HEK293 (cell line): ENCODE measurements around the gene SMTNL1.

Source experiments
- KLF16 ChIP-seq: fragments of 450-650 bp; formaldehyde crosslinking; IDR thresholded peaks from 2 replicates; pipeline ENCODE4 v1.5.1; 2017; ENCODE audit warnings: missing biosample characterization, missing genetic modification characterization
- PRDM1 ChIP-seq: fragments of 450-650 bp; formaldehyde crosslinking; IDR thresholded peaks from 2 replicates; pipeline ENCODE4; 2016; ENCODE audit warnings: missing biosample characterization, missing genetic modification characterization
- ZNF416 ChIP-seq: fragments of 450-650 bp; formaldehyde crosslinking; IDR thresholded peaks from 2 replicates; pipeline ENCODE4 v1.5.1; 2016; ENCODE audit warnings: missing biosample characterization, missing genetic modification characterization
- ZNF423 ChIP-seq: fragments of 450-650 bp; formaldehyde crosslinking; IDR thresholded peaks from 2 replicates; pipeline ENCODE4 v1.5.1; 2016; ENCODE audit warnings: missing biosample characterization, missing genetic modification characterization
- ZNF549 ChIP-seq: fragments of 450-650 bp; IDR thresholded peaks from 2 replicates; pipeline ENCODE4 v1.5.1; 2018; ENCODE audit warnings: missing biosample characterization, missing genetic modification characterization, mild to moderate bottlenecking, inconsistent platforms, moderate library complexity
- ZNF624 ChIP-seq: fragments of 450-650 bp; formaldehyde crosslinking; IDR thresholded peaks from 2 replicates; pipeline ENCODE4 v1.5.1; 2017; ENCODE audit warnings: missing biosample characterization, missing genetic modification characterization
- TF ChIP-seq, protein P1 (sequence below): fragments of 450-650 bp; formaldehyde crosslinking; IDR thresholded peaks from 2 replicates; pipeline ENCODE4 v1.5.1; 2016; ENCODE audit warnings: missing biosample characterization, missing genetic modification characterization

DNA sequence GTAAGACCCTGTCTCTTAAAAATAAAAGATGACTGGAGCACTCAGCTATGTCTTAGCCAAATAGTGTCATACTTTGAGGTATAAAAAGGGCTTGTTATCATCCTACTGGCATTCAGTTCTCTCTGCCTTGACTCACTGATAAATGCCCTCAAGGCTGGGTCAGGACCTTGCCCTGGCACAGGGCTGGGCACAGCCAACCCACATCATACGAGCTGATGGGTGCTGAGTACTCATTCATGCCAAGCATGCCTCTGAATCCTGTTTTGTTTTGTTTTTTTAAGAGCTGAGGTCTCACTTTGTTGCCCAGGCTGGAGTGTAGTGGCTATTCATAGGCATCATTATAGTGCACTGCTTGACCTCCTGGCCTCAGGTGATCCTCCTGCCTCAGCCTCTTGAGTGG is 1.9 kb downstream of the SMTNL1 start:
- no peak for TF ChIP-seq ZNF416 (tag by site-specific recombination)
- no peak for TF ChIP-seq ZNF423
- TF ChIP-seq, protein P1, sequence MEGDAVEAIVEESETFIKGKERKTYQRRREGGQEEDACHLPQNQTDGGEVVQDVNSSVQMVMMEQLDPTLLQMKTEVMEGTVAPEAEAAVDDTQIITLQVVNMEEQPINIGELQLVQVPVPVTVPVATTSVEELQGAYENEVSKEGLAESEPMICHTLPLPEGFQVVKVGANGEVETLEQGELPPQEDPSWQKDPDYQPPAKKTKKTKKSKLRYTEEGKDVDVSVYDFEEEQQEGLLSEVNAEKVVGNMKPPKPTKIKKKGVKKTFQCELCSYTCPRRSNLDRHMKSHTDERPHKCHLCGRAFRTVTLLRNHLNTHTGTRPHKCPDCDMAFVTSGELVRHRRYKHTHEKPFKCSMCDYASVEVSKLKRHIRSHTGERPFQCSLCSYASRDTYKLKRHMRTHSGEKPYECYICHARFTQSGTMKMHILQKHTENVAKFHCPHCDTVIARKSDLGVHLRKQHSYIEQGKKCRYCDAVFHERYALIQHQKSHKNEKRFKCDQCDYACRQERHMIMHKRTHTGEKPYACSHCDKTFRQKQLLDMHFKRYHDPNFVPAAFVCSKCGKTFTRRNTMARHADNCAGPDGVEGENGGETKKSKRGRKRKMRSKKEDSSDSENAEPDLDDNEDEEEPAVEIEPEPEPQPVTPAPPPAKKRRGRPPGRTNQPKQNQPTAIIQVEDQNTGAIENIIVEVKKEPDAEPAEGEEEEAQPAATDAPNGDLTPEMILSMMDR = no peak
- TF ChIP-seq KLF16 (tag by site-specific recombination) = no peak
- no peak for TF ChIP-seq ZNF624
- no peak for TF ChIP-seq ZNF549 (tag by site-specific recombination)
- TF ChIP-seq PRDM1 (tag by site-specific recombination) = no peak
